ENCODE results near the gene RDH11. TPM values are rescaled to one million over a fixed set of nuclear protein-coding genes. Genes with fewer than 3 reads are reported as not detected.

The RDH11 gene
- total and polyA plus RNA-seq, 10 of the 15 experiments (the other 5 are each of a cell fraction or from before 2014, with no cell fraction given) = 49.7 to 161 (median 77.2) TPM

GRCh38 chr14:67704484-67705089 lies 9.0 kb upstream of the RDH11 start (continued):
- TF ChIP-seq PBX3 (IDR thresholded peaks at IDR 0.05; ENCODE audit: insufficient replicate concordance, low read depth, low read length) (no peak), NR2F1 (conservative IDR thresholded peaks at IDR 0.05) (no peak), SKIL (IDR thresholded peaks at IDR 0.05; ENCODE audit: low read depth, poor library complexity, severe bottlenecking) (no peak), YY1 (IDR thresholded peaks at IDR 0.05; ENCODE audit: low read depth, low read length) (no peak), POLR2AphosphoS2 (IDR thresholded peaks at IDR 0.05; ENCODE audit: low read depth, low read length) (no peak), HDGF (IDR thresholded peaks at IDR 0.05) (no peak), MAX (IDR thresholded peaks at IDR 0.05; ENCODE audit: low read depth, low read length) (no peak), RELA (IDR thresholded peaks at IDR 0.05; ENCODE audit: borderline replicate concordance, partially characterized antibody) (peak; percentile 22), SPI1 (IDR thresholded peaks at IDR 0.05; ENCODE audit: borderline replicate concordance, insufficient read depth, low read depth, low read length) (peak; percentile 92), ZBTB4 (CRISPR knock-in tag; IDR thresholded peaks at IDR 0.05) (no peak), STAT1 (conservative IDR thresholded peaks at IDR 0.05) (no peak), SRF (IDR thresholded peaks at IDR 0.05; ENCODE audit: low read depth in 2 of 2, low read length in 2 of 2) (no peak), CREM (IDR thresholded peaks at IDR 0.05; ENCODE audit: low read depth) (no peak), NRF1 (conservative IDR thresholded peaks at IDR 0.05; ENCODE audit: low read depth, low read length) (no peak), SREBF2 (IDR thresholded peaks at IDR 0.05; ENCODE audit: low read length) (no peak), RAD21 (IDR thresholded peaks at IDR 0.05; ENCODE audit: insufficient read depth, low read depth, low read length) (peak; percentile 94), MTA2 (IDR thresholded peaks at IDR 0.05; ENCODE audit: low read depth) (no peak)
- TF ChIP-seq, protein P1, sequence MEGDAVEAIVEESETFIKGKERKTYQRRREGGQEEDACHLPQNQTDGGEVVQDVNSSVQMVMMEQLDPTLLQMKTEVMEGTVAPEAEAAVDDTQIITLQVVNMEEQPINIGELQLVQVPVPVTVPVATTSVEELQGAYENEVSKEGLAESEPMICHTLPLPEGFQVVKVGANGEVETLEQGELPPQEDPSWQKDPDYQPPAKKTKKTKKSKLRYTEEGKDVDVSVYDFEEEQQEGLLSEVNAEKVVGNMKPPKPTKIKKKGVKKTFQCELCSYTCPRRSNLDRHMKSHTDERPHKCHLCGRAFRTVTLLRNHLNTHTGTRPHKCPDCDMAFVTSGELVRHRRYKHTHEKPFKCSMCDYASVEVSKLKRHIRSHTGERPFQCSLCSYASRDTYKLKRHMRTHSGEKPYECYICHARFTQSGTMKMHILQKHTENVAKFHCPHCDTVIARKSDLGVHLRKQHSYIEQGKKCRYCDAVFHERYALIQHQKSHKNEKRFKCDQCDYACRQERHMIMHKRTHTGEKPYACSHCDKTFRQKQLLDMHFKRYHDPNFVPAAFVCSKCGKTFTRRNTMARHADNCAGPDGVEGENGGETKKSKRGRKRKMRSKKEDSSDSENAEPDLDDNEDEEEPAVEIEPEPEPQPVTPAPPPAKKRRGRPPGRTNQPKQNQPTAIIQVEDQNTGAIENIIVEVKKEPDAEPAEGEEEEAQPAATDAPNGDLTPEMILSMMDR (IDR thresholded peaks at IDR 0.05 in 2 of 3, conservative IDR thresholded peaks at IDR 0.05 in 1 of 3; ENCODE audit: control insufficient read depth in 2 of 3, extremely low read depth in 1 of 3, insufficient read depth in 1 of 3, low read depth in 3 of 3, low read length in 3 of 3) = peak; percentile 70 to 89 (median 77)
